H1 (cell line): Measurements from ENCODE around the gene CIB4. TPM values are rescaled to one million over a fixed set of nuclear protein-coding genes. Genes with fewer than 3 reads are reported as not detected.

Source experiments
- CTCF ChIA-PET: fragments of 300-600 bp; sonication (Branson Sonifier 250); formaldehyde crosslinking; loops from one replicate; lab custom pipeline; 2021; ENCODE audit not compliant: partially characterized antibody; lab: Charles Lee
- POLR2A ChIA-PET: fragments of 300-600 bp; sonication (Branson Sonifier 250); formaldehyde crosslinking; loops from one replicate; lab custom pipeline; 2021; ENCODE audit warnings: inconsistent platforms; ENCODE audit not compliant: partially characterized antibody; lab: Charles Lee
- DNase-seq, 2 experiments: peaks; one replicate each; pipeline versions ENCODE4 v3.0.0 to v3.0.0-alpha.2; 2010 to 2022; ENCODE audit warnings: low spot score in 2 of 2, low read depth in 1 of 2, mixed read lengths in 1 of 2
- FAIRE-seq: peaks from 2 replicates; lab custom pipeline; 2011; peaks lifted over from hg19 to GRCh38; lab: Jason Lieb, UNC
- H2AFZ ChIP-seq: 2 replicates; pipeline ENCODE4 v1.8.1; 2012; ENCODE audit warnings: low read length, inconsistent platforms
- H2AK5ac ChIP-seq: 2 replicates; pipeline ENCODE4 v1.6.1; 2013; ENCODE audit warnings: low read depth, low read length
- H2BK120ac ChIP-seq: replicated peaks from 2 replicates; pipeline ENCODE3; 2013; ENCODE audit warnings: low read depth, low read length, inconsistent platforms
- H2BK12ac ChIP-seq: 2 replicates; pipeline ENCODE4 v1.6.1; 2013; ENCODE audit warnings: low read depth, low read length
- H2BK15ac ChIP-seq: 2 replicates; pipeline ENCODE4 v1.6.1; 2013; ENCODE audit warnings: low read length
- H2BK20ac ChIP-seq: 2 replicates; pipeline ENCODE4 v1.6.1; 2013; ENCODE audit warnings: low read length
- H2BK5ac ChIP-seq: 2 replicates; pipeline ENCODE4 v1.6.1; 2013; ENCODE audit warnings: low read depth, low read length
- H3K14ac ChIP-seq: 2 replicates; pipeline ENCODE4 v1.6.1; 2013; ENCODE audit warnings: inconsistent platforms; ENCODE audit not compliant: insufficient read length
- H3K18ac ChIP-seq: 2 replicates; pipeline ENCODE4 v1.6.1; 2013; ENCODE audit warnings: low read length; ENCODE audit errors: extremely low read depth
- H3K23ac ChIP-seq: 2 replicates; pipeline ENCODE4 v1.6.1; 2013; ENCODE audit warnings: inconsistent platforms; ENCODE audit not compliant: insufficient read length
- H3K23me2 ChIP-seq: 2 replicates; pipeline ENCODE4 v1.6.1; 2013; ENCODE audit warnings: low read depth, low read length
- H3K27ac ChIP-seq: 2 replicates; pipeline ENCODE4 v1.6.1; 2011; ENCODE audit warnings: low read depth, low read length, inconsistent platforms
- H3K27me3 ChIP-seq, 4 experiments: replicated peaks in 1 of 4; 1 replicate in 1 of 4; 2 replicates in 3 of 4; pipeline versions ENCODE4 v1.6.1 to v1.8.1; 2011 to 2013; ENCODE audit warnings: low read length in 3 of 4, mild to moderate bottlenecking in 3 of 4, inconsistent platforms in 2 of 4, mixed read lengths in 2 of 4, moderate library complexity in 1 of 4; ENCODE audit not compliant: control insufficient read depth in 3 of 4, insufficient read depth in 3 of 4; ENCODE audit errors: extremely low read depth in 1 of 4
- H3K36me3 ChIP-seq, 4 experiments: 2 replicates each; pipeline versions ENCODE4 v1.6.1 to v1.8.1; 2011 to 2013; ENCODE audit warnings: mild to moderate bottlenecking in 4 of 4, low read length in 3 of 4, moderate library complexity in 2 of 4, control low read depth in 1 of 4, inconsistent platforms in 1 of 4; ENCODE audit not compliant: insufficient read depth in 4 of 4, control insufficient read depth in 2 of 4
- H3K4ac ChIP-seq: replicated peaks from 2 replicates; pipeline ENCODE3; 2013; ENCODE audit warnings: low read length, low read depth, mixed read lengths, inconsistent platforms; ENCODE audit not compliant: insufficient read length
- H3K4me1 ChIP-seq, 4 experiments: replicated peaks in 1 of 4; 1 replicate in 1 of 4; 2 replicates in 3 of 4; pipeline versions ENCODE4 v1.6.1 to v1.8.1; 2011 to 2013; ENCODE audit warnings: low read length in 3 of 4, inconsistent platforms in 2 of 4, mixed read lengths in 1 of 4; ENCODE audit not compliant: insufficient read depth in 4 of 4, control insufficient read depth in 3 of 4
- H3K4me2 ChIP-seq, 2 experiments: 2 replicates each; pipeline versions ENCODE4 v1.6.1 to v1.8.1; 2011 to 2013; ENCODE audit warnings: low read depth in 2 of 2, low read length in 2 of 2, control low read depth in 1 of 2, inconsistent platforms in 1 of 2, mild to moderate bottlenecking in 1 of 2; ENCODE audit not compliant: insufficient read depth in 1 of 2
- H3K4me3 ChIP-seq, 4 experiments: fragments of 200-600, 300-600 bp in 1 of 4; sonication (generic), shearing (Covaris generic), sonication (Bioruptor Twin) in 1 of 4; 2 replicates each; pipeline versions ENCODE4 v1.5.1 to v1.8.1; 2011 to 2016; ENCODE audit warnings: low read length in 4 of 4, low read depth in 3 of 4, control low read depth in 2 of 4, inconsistent platforms in 2 of 4, mild to moderate bottlenecking in 2 of 4, mixed read lengths in 1 of 4, moderate library complexity in 1 of 4; ENCODE audit not compliant: insufficient read depth in 2 of 4; ENCODE audit errors: extremely low read depth in 1 of 4
- H3K56ac ChIP-seq: replicated peaks from 2 replicates; pipeline ENCODE3; 2013; ENCODE audit warnings: low read depth, mild to moderate bottlenecking, mixed read lengths, low read length, inconsistent platforms; ENCODE audit not compliant: insufficient read length
- H3K79me1 ChIP-seq: 2 replicates; pipeline ENCODE4 v1.6.1; 2013; ENCODE audit warnings: low read depth, low read length, control low read depth
- H3K79me2 ChIP-seq, 2 experiments: 2 replicates each; pipeline versions ENCODE4 v1.6.1 to v1.8.1; 2012 to 2013; ENCODE audit warnings: low read length in 2 of 2, mild to moderate bottlenecking in 2 of 2, inconsistent platforms in 1 of 2; ENCODE audit not compliant: insufficient read depth in 2 of 2, control insufficient read depth in 1 of 2
- H3K9ac ChIP-seq, 4 experiments: replicated peaks in 1 of 4; 1 replicate in 1 of 4; 2 replicates in 3 of 4; pipeline versions ENCODE4 v1.6.1 to v1.8.1; 2011 to 2013; ENCODE audit warnings: low read depth in 3 of 4, low read length in 3 of 4, control low read depth in 2 of 4, mild to moderate bottlenecking in 2 of 4, moderate library complexity in 2 of 4, inconsistent platforms in 1 of 4; ENCODE audit errors: extremely low read depth in 1 of 4
- H3K9me3 ChIP-seq, 2 experiments: 2 replicates each; pipeline versions ENCODE4 v1.6.1 to v1.8.1; 2012 to 2013; ENCODE audit warnings: mild to moderate bottlenecking in 2 of 2, moderate library complexity in 2 of 2, control low read depth in 1 of 2, inconsistent platforms in 1 of 2, low read depth in 1 of 2, low read length in 1 of 2, mixed read lengths in 1 of 2; ENCODE audit not compliant: insufficient read depth in 2 of 2
- H4K20me1 ChIP-seq, 2 experiments: replicated peaks in 1 of 2; 2 replicates each; pipeline versions ENCODE3 to v1.8.1; 2011 to 2013; ENCODE audit warnings: inconsistent platforms in 2 of 2, low read length in 2 of 2, mild to moderate bottlenecking in 1 of 2; ENCODE audit not compliant: insufficient read depth in 2 of 2, control insufficient read depth in 1 of 2
- H4K5ac ChIP-seq: 2 replicates; pipeline ENCODE4 v1.6.1; 2013; ENCODE audit warnings: low read length, low read depth, mixed read lengths, inconsistent platforms; ENCODE audit not compliant: insufficient read length
- H4K8ac ChIP-seq: 2 replicates; pipeline ENCODE4 v1.8.0; 2013; ENCODE audit warnings: mild to moderate bottlenecking, moderate library complexity, low read length, inconsistent platforms; ENCODE audit not compliant: insufficient read depth; ENCODE audit errors: extremely low read depth
- H4K91ac ChIP-seq: replicated peaks from 2 replicates; pipeline ENCODE3; 2013; ENCODE audit warnings: low read length, mixed read lengths, inconsistent platforms; ENCODE audit not compliant: insufficient read length
- CHD1 ChIP-seq: IDR thresholded peaks from 2 replicates; pipeline ENCODE4 v1.6.1; 2012; ENCODE audit warnings: low read depth, low read length, improper control_type of control experiment
- SP2 ChIP-seq: IDR thresholded peaks from 2 replicates; pipeline ENCODE4 v1.6.1; 2012; ENCODE audit warnings: mild to moderate bottlenecking, low read length, inconsistent platforms
- ZNF274 ChIP-seq: IDR thresholded peaks from 2 replicates; pipeline ENCODE4 v1.7.0; 2012; ENCODE audit warnings: low read length, borderline replicate concordance; ENCODE audit errors: extremely low read depth
- WGBS, 2 experiments: shearing (Covaris generic) in 1 of 2; methylation state at CpG; one replicate each; pipeline versions ENCODE4 v1.1.6 to v1.1.7; 2013 to 2015; ENCODE audit warnings: low lambda C conversion rate in 2 of 2, mixed read lengths in 2 of 2, inconsistent platforms in 1 of 2, low coverage in 1 of 2, missing lambda C conversion rate in 1 of 2; ENCODE audit not compliant: insufficient replicate concordance in 2 of 2, insufficient coverage in 1 of 2, insufficient read length in 1 of 2; ENCODE audit errors: extremely low coverage in 1 of 2, missing lambda C conversion rate in 1 of 2; 5-methylcytosine and 5-hydroxymethylcytosine counted together
- polyA plus RNA-seq, 7 experiments: library from polyadenylated mRNA; depleted of rRNA in 3 of 7; stranded (reverse) in 5 of 7; unstranded in 2 of 7; fragments of >200 nt in 5 of 7; fragments of 200-250 nt in 2 of 7; gene quantifications; 1 replicate in 5 of 7; 2 replicates in 1 of 7; 4 replicates in 1 of 7; pipeline versions ENCODE4 v1.2.1 to v1.2.3, GENCODE V29; 2011 to 2013; ENCODE audit warnings: missing spikeins in 2 of 7, mixed read lengths in 2 of 7
- total RNA-seq: library from RNA; stranded (reverse); fragmentation: NEBNext Ultra II Directional; extraction: Animal tissue kit (Norgen Biotek cat#: 25700); gene quantifications from 2 replicates; pipeline ENCODE4 v1.2.1, GENCODE V29; 2021
- TF ChIP-seq, protein P1 (sequence below): IDR thresholded peaks from 2 replicates; pipeline ENCODE4 v1.6.1; 2012; ENCODE audit warnings: inconsistent platforms

The CIB4 gene
- total and polyA plus RNA-seq, 2 of the 8 experiments (the other 6 are each of a cell fraction or from before 2014, with no cell fraction given), result not detected

DNA sequence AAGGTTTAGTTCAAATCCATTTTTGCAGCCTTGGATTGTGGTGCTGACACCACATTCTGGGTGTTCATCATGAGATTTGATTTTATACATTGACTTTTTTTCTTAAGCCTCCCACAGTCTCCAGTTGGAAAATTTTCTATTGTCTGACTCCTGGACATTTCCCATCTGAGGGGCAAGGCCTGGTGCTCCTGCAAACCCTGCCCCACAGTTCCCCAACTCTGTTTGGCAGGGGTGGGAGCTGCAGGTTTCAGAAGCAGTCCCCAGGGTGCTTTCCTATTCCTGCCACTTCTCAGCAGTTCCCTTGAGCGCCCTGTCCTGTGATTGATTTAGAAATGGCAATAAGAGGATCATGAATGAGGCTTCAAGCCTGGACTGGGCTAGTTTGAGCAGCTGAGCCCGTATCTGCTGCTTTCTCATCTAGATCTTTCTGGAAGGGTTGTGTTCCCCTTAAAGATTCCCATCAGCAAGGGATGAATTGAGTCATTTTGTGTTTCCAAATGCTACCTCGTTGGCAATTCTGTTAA lies 77.0 kb downstream of the CIB4 start:
- no peak overlapping the region for H3K23ac ChIP-seq
- no peak overlapping the region for H4K91ac ChIP-seq
- H4K20me1 ChIP-seq, result no peaks in the 10 kb centered on the region
- no peaks in the 10 kb centered on the region for H3K79me2 ChIP-seq
- no peak overlapping the region for H3K18ac ChIP-seq
- no peak overlapping the region for H4K5ac ChIP-seq
- no peak overlapping the region for H3K14ac ChIP-seq
- POLR2A ChIA-PET, result no interaction called here
- H3K9ac ChIP-seq, result no peak overlapping the region
- no peaks in the 10 kb centered on the region for H3K79me1 ChIP-seq
- no peak overlapping the region for H2AK5ac ChIP-seq
- H3K4me3 ChIP-seq, result no peak overlapping the region
- no peak for DNase-seq
- no peak overlapping the region for H2BK120ac ChIP-seq
- no peak overlapping the region for H2BK20ac ChIP-seq
- H3K36me3 ChIP-seq, result no peaks in the 10 kb centered on the region
- FAIRE-seq, result no peak
- CTCF ChIA-PET, result interaction anchor here (1.0 to 1.3 kb wide), 3 partner anchors 13 to 49 kb away, joined by 3 to 7 read pairs (median 4); no protein-coding TSS in a partner anchor
- H3K27ac ChIP-seq, result no peak overlapping the region
- H3K23me2 ChIP-seq, result no peaks in the 10 kb centered on the region; the same call in 1 of the 2 replicates
- no peak overlapping the region for H3K4ac ChIP-seq
- no peak overlapping the region for H3K56ac ChIP-seq
- TF ChIP-seq, protein P1, sequence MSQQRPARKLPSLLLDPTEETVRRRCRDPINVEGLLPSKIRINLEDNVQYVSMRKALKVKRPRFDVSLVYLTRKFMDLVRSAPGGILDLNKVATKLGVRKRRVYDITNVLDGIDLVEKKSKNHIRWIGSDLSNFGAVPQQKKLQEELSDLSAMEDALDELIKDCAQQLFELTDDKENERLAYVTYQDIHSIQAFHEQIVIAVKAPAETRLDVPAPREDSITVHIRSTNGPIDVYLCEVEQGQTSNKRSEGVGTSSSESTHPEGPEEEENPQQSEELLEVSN, result no peak
- TF ChIP-seq SP2, result no peak
- TF ChIP-seq ZNF274, result no peak
- no peak for TF ChIP-seq CHD1
- no peaks in the 10 kb centered on the region for H3K9me3 ChIP-seq
- peaks cover 5 to 17% (median 6%) of the 10 kb centered on the region in 4 experiments; a peak in 5 of 7 replicates for H3K4me1 ChIP-seq
- no peak overlapping the region for H2BK15ac ChIP-seq
- whole genome bisulfite sequencing, 2 experiments, result 93% methylated on average over 3 of the region's 3 CpGs; no CpG with 5 or more reads in 1 of the 2 experiments
- H2AFZ ChIP-seq, result no peak overlapping the region
- no peak overlapping the region for H2BK12ac ChIP-seq
- peaks cover 0 to 16% (median 9%) of the 10 kb centered on the region in 4 experiments; a peak in 5 of 7 replicates for H3K27me3 ChIP-seq
- H3K4me2 ChIP-seq, result no peak overlapping the region
- no peak overlapping the region for H2BK5ac ChIP-seq
- no peak overlapping the region for H4K8ac ChIP-seq
